Right lung (tissue), 5 donors: ENCODE data around the gene C9orf78. TPM values are rescaled to one million over a fixed set of nuclear protein-coding genes. Genes with fewer than 3 reads are reported as not detected.

ENCODE experiments used
- DNase-seq, 2 donors: peaks; one replicate each; pipeline ENCODE4 v3.0.0-alpha.2; 2013
- polyA plus RNA-seq, 5 donors: library from polyadenylated mRNA; unstranded; fragments of 120-200 nt; gene quantifications; one replicate each; pipeline versions ENCODE4 v1.2.1 to v1.2.3, GENCODE V29; 2013; ENCODE audit warnings: inconsistent platforms in 1 of 5, low replicate concordance in 1 of 5; ENCODE audit not compliant: insufficient read length in 5 of 5, insufficient read depth in 1 of 5

The C9orf78 gene
- polyA plus RNA-seq, 5 donors: 61.3 to 86.0 (median 70.0) TPM

DNA sequence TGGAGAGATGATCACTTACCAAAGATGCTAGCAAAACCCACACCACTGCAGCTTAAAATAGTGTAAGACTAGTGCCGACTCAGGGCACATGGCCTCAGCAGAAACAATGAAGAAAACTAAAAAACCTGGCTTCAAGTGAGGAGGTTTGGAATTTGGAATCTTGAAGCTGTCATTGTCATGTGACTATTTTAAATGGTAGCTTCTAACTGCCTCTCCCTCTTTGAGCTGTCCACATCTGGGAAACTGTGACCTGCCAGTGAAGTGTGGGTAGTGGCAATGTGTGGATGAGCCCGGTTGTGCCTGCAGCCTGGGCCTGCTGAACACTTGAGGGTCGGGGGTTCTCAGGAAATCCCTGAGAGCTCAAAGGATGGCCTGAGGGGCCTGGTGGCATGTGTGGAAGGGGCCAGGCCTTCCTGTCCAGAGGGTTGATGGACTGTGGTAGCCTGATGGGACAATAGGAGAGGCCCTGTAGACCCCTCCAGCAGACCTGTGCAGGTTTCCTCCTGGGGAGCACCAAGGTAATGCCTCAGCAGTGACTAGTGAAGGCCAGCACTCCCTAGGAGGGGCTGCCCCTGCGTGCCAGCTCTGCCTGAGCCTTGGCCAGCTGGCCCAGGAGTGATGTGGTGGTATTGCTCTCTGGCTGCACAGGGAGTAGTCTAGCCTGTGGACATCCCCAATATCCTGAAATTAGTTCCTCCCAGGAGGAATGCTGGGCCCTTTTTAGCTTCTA is 13.8 kb upstream of the C9orf78 start:
- no peak for DNase-seq

DNA sequence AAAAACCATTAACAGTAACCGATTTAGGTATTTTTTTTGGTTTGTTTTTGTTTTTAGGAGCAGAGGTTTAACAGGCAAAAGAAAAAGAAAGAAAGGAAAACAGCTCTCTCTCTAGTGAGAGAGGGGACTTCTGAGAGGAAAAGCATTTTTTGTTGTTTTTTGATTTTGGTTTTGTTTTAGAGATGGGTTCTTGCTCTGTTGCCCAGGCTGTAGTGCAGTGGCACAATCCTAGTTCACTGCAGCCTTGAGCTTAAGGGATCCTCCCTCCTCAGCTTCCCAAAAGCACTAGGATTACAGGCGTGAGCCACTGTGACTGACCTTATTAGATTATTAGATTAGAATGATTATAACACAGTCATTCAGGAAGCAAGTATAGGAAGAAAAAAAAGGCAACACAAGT is 10.3 kb upstream of the C9orf78 start:
- no peak for DNase-seq

DNA sequence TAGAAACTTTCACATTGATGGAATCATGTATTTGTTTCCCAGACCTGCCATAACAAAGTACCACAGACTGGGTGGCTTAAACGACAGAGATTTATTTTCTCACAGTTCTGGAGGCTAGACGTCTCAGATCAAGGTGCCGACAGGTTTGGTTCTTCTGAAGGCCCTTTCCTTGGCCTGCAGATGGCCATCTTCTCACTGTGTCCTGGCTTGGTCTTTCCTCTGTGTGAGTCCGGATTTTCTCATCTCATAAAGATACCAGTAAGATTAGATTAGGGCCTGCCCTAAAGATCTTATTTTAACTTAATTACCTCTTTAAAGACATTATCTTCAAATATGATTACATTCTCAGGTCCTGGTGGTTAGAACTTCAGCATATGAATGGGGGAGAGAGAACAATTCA is 6.0 kb upstream of the C9orf78 start:
- no peak for DNase-seq

DNA sequence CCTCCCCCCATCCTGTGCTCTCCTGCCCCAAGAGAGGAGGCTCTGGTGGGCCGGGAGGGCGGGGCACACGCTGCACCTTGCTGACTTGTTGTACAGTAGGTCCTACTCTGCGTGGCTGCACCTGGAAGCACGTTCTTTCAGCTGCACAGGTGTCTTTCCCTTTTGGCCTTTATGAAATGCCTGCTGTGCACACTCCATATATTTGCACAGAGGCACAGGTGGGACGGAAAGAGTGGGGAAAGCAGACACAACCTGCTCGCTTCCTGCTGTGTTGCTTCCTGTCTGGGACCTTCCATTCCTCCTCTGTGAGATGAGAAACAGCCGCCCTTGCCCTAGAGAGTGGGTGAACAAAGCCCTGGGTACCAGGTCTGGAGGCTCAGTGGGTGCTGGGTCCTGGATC is 5.0 kb upstream of the C9orf78 start:
- DNase-seq: no peak

DNA sequence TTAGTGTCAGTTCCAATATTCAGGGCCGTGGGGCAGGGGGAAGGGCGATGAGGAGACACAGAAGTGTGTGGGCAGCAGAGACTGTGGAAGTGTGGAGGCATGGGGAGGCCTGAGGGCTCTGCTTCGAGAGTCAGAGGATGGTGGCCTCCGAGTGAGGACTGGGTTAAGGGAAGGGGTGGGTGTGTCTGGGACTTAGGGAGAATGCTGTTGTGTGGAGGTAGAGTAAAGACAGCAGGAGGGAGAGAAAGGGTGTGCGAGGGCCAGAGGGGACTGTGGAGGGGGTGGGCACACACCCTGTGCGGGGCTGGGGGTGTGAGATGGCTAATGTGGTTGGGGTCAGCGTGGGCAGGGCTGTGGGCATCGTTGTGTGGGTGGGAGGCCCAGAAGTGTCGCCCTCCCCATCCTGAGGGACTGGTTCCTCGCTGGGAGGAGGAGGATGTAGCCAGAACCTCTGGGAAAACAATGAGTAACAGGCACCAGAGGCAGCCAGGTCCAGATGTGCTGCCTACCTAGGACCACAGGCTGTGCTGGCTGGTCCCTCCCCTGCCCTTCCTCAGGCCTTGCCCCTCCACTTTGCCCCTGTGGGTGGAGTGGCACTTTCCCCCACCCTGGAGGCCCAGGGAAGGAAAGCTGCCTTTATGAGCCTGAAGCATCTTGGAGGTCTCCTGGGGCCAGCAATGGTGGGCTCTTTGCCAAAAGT is 4.4 kb upstream of the C9orf78 start:
- DNase-seq: no peak

DNA sequence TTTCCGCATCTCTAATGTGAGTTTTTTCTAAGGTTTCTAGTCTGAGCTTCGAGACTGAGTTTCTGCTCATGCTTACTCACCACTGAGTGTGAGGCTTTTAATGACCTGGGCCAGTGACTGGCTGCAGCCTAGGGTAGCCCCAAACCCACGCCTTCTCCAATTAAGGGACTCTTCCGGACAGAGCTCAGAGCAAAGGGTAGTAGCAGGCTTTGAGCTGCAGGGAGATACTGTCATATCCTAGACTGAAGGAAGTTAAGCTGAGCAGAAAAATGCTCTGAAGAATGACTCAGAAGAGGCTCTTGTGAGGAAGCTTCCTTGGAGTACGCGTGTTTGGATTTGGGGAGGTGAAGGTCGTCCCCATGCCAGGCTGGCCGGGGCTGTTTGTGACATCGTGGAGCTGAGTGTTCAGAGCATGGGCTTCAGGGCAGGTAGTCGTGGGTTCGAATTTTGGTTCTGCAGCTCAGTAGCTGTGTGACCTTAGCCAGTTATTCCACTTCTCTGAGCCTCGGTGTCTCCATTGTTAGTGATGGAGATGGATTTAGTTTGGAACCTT is 3.7 kb upstream of the C9orf78 start:
- no peak for DNase-seq

DNA sequence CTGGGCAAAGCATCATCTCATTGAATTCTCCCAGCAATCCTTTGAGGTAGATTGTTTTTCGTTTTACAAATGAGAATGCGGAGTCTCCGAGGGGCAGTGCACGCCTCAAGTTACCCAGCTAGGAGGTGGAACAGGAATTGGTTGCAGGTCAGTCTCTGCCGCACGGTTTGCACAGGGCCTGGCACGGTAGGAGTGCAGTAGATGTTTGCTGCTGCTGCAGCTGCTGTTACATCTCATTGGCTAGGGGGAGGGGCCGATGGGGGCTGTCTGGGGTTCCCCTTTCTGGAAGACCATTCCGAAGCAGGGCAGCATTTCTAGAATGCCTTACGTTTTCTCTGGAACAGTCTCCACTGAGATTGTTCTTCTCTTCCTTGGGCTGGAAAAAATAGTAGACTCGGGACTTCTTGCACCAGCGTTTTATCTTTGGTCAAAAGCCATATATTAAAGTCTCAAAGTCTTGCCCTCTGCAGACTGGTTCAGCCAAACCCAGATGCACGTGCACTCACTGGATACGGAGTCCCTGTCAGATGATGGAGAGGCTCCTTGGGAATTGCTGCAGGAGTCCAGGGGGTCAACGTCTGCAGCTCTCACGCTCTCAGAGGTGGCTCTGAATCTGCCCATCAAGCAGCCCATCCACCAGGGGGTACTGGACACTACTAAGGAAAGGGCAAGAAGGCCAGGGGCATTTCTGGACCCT is 1.4 kb upstream of the C9orf78 start:
- DNase-seq: no peak

DNA sequence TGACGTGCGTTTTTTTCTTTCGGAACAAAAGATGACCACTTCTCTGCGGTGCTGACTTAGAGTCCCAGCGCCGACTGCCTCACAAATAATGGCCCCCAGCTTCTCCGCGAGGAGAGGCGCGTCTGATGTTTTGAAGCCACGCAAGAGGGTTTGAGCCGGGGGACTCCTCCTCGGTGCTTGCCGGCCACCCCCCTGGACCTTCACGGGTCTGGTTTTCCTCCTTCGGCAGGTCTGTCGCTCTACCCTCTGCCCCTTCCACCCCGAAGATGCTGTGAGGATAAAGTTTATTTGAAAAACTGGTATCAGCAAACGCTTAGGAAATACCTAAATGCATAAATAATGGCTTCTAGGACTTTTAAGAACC is 767 bp upstream of the C9orf78 start:
- DNase-seq: no peak

DNA sequence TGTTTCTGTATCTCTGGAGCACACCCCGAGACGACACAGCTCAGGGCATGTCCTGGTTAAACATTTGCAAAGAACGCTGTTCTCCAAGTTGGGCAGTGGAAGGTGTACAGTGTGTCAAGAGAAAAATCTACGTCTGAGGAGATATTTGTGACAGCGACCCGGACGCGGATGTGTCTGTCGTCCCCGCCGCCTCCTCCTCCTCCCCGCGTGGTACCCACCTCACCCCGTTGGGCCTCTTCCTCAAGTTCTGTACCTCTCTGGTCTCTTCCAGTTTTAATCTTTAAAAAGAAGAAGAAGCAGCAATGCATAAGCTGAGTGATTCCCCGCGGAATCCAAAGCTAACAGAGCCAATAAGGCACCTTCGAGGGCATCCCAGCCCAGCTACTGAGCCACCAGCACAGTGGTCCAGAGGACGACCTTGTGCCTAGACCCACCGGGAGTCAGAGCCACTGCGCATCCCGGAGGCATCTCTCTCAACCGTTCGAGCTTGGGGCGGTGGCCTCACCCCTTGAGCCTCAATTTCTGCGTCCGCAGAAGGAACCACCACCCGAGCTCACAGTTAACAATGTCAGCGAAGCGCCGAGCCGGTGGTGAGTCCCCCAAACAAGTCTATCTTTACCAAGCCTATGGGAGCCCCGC is 467 bp downstream of the C9orf78 start:
- no peak for DNase-seq

DNA sequence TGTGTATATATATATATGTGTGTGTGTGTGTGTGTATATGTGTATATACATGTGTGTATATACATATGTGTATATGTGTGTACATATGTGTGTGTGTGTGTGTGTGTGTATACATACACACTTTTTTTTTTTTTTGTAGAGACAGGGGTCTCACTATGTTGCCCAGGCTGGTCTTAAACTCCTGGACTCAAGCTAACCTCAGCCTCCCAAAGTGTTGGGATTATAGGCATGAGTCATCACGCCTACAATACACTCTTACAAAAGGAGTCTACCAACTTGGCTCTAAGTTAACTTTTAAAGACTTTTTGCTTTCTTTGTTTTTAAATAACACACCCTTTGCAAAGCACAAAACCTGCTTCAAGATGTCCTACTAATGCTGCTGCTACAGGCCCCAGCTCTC is 2.1 kb downstream of the C9orf78 start:
- DNase-seq: no peak

DNA sequence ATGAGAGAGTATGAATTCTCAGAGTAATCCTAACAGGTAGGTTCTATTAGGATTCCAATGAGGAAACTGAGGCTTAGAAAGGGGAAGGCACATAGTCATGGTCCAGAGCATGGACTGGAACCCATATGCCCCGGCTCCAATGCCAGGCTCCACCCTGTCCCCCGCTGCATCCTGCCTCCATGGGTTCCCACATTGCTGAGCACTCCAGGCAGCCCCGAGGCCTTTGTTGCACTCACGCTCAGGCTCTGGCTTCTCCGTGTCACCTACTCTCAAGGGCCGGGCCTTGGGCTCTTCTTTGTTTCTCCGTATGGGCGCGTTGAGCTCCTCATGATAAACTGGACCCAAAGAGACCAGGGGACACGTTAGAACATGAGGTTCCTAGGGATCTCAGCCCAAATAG is 6.1 kb downstream of the C9orf78 start:
- DNase-seq: no peak

DNA sequence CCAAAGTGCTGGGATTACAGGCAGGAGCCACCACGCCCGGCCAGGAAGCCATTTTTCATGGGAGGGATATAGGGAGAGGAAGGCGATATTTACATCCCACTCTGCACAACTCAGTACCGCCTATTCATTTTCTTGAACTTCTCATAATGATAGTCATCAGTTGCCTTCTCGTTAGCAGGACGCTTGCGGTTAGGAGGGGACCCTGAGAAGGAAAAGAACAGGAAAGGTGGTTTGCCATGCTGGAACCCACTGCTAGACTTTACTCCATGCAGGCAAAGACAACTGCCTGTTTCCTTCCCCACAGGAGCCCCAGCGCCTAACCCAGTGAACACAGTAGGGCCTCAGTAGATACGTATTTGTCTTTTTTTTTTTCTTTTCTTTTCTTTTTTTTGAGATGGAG is 7.0 kb downstream of the C9orf78 start:
- no peak for DNase-seq

DNA sequence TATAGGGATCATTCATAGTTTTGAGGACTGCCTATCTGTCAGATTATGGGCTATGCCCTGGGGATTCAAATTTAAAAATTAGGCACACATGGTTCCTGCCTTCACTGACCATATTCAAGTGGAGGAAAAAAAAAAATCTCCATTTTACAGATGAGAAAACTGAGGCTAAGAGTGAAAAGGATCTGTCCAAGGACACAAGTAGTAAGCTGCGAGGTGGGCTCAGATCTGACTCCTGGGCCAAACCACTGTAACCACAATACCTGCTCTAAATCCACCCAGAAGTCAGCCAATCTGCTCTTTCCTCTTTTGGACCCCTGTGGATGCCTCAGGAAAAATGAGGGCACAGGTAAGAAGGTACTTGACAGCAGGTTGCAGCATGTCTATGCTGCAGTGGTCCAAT is 8.3 kb downstream of the C9orf78 start:
- DNase-seq: no peak

DNA sequence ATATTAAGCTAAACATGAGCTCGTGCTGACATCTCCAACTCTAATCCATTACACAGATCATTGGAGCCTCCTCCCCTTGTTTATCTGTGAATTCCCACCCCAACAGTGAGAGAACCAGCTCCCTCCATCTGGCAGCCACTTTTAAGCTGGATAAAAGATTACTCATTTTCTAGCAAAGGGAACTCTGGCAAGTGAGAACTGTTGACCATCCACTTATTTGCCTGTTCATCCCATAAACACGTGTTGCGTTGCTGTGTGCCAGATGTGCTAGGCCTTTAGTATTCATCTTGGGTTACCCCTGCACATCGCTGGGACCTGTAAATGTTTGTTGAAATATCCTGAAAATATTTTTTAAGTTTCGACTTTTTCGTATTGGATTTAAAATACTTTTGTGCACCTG is 8.7 kb downstream of the C9orf78 start:
- no peak for DNase-seq

DNA sequence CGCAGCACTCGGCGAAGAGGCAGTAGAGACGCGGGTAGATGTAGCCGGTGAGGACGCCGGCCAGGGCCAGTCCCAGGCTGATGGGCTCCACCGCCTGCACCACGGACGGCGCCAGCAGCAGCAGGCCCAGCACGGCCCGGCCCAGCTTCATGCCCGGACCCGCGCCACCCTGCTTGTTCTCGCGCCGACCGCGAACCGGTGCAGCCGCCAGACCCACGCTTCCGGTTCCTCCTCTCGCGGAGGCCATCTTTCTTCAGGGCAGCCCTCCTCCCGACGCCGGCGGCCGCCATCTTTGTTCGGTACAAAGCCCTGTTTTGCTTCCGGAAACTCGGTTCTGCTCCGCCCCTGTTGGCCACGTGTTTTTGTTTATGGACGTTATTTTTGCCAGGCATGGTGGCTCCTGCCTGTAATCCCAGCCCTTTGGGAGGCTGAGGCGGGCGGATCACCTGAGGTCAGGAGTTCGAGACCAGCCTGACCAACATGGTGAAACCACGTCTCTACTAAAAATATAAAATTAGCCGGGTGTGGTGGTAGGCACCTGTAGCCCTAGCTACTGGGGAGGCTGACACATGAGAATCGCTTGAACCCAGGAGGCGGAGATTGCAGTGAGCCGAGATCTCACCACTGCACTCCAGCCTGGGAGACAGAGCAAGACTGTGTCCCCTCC is 11.0 kb downstream of the C9orf78 start, which contains the start of gene TOR1A:
TOR1A (minus strand) TSS at position 202 of the 667 bp plus-strand sequence; CDS start at position 151, 51 bp downstream.
- peak; percentile 88 to 91 for DNase-seq

DNA sequence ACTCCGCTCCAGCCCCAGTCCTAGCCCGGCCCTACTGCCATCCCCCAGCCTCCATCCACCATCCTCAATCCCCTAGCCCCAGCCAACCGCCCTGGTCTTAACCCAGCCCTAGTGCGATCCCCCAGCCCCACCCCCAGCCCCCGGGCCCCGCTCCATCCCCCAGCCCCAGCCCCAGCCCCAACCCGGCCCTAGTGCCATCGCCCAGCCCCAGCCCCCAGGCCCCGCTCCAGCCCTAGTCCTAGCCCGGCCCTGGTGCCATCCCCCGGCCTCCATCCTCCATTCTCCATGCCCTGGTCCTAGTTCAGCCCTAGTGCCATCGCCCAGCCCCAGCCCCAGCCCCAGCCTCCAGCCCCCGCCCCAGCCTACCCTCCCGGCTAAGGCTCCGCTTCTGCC is 11.5 kb downstream of the C9orf78 start:
- no peak for DNase-seq

DNA sequence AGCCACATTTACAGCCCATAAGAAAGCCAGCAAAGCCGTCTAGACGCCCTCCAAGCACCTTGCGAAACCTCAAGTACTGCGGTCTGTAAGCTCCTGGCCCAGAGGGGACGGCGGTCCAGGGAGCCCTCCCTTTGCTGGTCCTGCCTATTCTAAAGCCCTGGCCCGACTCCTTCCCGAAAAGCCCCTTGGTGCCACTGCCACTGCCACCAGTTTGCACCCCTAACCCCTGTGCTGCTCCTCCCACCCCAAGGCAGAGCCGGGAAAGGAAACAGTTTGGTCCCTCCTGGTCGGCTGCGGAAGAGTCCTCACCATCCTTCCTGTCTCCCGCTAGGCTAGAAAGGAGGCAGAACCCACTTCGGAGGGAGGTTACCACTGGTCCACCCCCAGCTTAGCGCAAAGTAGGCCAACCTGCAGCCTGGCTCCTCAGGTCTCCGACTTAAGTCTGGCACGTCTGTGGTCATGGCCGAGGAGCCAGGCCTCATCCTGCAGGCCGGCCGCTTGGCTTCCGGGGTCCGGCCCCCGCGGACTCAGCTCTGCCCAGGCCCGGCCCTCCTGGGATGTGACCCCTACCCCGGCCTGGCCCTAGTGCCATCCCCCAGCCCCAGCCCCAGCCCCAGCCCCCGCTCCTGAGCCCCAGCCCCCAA is 12.1 kb downstream of the C9orf78 start:
- no peak for DNase-seq

DNA sequence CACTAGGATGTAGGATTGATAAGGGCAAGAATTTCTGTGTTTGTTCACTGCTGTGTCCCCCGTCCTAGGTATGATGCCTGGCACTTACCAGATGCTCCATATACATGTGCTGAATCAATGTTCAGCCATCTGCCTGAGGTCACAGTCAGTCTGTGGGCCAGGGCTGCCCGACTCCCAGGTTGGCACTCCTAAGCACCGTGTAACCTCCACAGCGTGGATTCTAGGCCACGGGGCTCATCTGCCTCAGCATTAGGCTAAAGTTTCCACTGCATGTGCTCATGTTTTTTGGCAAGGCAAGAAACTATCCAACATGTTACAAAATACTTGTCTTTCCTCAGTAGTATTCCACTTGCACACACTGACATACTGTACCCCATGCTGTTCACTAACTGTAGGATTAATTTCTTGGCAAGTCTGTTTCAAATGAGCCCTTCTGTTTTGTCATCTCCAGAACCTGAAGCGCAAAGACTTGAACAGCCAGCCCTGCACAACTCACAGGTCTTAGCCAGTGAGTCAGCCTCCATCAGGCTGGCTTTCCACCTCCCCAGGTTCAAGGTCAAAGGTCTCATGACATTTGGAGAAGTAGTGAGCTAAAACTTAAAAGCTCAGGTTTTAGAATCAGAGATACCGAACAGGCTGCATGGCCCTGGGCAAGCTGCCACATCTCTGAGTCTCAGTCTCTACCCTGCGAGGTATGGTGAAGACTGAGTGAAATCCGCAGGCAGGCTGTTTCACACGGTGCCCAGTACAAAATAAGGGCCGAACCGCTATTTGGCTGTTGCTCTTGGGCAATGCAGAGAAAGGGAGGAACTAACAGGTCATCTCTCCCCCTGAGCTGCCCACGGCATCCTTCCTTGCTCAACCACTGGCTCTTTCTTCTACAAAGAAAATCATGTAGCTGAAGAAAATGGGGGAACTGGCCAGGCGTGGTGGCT is 18.3 kb downstream of the C9orf78 start:
- DNase-seq: no peak

DNA sequence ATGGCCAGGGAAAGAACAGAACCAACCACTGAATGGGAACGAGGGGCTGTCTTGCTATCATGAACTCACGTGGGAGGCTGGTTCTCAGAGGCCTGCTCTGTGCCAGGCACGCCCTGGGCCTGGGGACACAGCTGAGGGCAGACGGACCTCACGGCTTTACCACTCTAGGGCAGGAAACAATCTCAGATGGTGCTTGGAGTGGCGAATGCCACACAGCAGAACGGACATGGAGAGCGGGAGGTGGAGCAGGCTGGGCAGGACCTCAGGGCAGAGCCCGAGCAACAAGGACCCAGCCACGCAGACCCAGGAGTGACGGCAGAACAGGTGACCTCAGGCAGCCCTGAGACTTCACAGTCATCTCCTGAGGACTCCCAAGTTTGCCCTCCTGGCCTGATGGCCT is 19.8 kb downstream of the C9orf78 start:
- DNase-seq: no peak
